Peyer's patch (tissue), 4 donors: ENCODE measurements around the gene NR6A1.

Experiments used
- POLR2A ChIP-seq, 2 donors: fragments of 450-650 bp; IDR thresholded peaks; one replicate each; pipeline ENCODE4 v1.5.1; 2017; ENCODE audit warnings: antibody characterized with exemption in 2 of 2, mild to moderate bottlenecking in 2 of 2, moderate library complexity in 2 of 2
- TF ChIP-seq, protein P1 (sequence below), 6 experiments: fragments of 450-650 bp in 4 of 6; fragments of 200-600 bp in 2 of 6; sonication (generic) in 1 of 6; IDR thresholded peaks; one replicate each; pipeline ENCODE4 v1.5.1; 2017 to 2019; ENCODE audit warnings: antibody characterized with exemption in 6 of 6, mild to moderate bottlenecking in 3 of 6, moderate library complexity in 1 of 6

DNA sequence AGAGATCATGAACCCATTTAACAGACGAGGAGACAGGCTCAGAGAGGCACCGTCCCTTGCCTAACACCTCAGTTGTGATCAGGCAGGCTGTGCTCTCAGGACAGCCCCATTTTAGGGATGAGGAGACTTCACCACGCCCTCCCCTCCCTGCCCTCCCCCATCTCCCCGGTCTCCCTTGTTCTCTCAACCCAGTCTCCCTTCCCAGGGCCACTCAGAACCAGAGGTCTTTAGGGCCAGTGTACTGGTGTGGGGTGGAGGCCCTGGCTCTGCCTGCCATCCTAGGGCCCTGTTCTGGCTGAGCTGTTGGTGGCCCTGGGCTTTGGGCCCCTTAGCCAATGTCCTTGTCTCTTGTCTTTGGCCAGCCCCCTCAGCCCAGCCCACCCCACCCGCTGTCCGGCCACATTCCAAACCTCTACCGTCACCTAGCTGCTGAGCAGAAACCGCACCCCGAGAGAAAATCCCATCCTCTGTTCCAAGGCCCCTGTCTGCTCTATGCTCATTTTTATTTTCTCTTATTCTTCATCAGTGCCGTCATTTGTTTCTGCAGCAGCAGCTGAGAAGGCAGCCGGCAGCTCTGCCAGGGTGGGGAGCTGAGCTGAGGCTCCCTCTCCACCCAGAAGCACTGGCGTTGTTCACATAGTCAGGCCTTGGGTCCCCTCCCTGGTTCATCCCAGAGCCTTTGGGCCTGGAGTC lies 39.7 kb upstream of the NR6A1 start:
- TF ChIP-seq POLR2A (IDR thresholded peaks at IDR 0.05): no peak
- TF ChIP-seq, protein P1, sequence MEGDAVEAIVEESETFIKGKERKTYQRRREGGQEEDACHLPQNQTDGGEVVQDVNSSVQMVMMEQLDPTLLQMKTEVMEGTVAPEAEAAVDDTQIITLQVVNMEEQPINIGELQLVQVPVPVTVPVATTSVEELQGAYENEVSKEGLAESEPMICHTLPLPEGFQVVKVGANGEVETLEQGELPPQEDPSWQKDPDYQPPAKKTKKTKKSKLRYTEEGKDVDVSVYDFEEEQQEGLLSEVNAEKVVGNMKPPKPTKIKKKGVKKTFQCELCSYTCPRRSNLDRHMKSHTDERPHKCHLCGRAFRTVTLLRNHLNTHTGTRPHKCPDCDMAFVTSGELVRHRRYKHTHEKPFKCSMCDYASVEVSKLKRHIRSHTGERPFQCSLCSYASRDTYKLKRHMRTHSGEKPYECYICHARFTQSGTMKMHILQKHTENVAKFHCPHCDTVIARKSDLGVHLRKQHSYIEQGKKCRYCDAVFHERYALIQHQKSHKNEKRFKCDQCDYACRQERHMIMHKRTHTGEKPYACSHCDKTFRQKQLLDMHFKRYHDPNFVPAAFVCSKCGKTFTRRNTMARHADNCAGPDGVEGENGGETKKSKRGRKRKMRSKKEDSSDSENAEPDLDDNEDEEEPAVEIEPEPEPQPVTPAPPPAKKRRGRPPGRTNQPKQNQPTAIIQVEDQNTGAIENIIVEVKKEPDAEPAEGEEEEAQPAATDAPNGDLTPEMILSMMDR (IDR thresholded peaks at IDR 0.05): no peak
